ENCODE data around the gene SLC25A47.
A peak's percentile ranks its signal among the peaks of the same experiment; 100 is the strongest.
"Not testable (repeated sequence)": the region's sequence is repeated elsewhere in the genome, so short reads cannot be mapped to it uniquely, and the experiment has no call there.

SLC25A47 gene

DNA sequence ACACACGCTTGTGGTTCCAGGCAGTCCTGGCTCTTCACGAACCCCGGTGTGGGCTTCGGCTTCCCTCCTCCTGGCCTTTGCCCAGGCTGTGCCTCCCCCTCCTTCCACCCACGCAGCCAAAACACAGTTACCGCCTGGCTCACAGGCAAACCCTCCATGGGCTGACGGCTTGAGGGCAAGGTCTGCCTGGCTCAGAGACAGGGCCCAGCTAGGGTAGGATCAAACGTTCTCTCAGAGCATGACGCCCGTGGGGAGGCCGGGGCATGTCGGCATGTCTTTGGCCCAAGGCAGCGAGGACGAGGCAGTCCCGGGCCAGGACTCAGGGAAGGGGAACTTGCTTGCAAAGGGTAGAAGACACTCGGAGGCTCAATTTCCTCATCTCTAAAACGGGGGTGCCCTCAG, 2.1 kb downstream of the SLC25A47 start:
- no peak for DNase-seq (ENCODE audit: low read depth)

DNA sequence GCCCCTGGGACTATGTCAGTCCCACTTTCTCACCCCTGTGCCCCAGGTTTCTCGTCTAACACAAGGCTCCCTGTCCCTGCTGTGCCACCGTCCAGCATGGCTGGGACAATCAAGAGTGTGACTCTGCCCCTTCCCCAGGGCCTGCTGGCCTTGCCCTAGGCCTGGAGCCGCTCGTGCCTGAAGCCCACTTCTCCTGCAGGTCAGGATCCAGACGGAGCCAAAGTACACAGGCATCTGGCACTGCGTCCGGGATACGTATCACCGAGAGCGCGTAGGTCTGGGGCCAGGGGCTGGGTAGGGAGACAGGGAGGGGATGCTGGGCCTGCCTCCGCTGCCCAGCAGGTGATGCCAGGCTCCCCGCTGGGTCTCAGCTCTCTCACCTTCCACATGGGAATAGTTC, 2.8 kb downstream of the SLC25A47 start:
- no peak for DNase-seq (ENCODE audit: low read depth)

DNA sequence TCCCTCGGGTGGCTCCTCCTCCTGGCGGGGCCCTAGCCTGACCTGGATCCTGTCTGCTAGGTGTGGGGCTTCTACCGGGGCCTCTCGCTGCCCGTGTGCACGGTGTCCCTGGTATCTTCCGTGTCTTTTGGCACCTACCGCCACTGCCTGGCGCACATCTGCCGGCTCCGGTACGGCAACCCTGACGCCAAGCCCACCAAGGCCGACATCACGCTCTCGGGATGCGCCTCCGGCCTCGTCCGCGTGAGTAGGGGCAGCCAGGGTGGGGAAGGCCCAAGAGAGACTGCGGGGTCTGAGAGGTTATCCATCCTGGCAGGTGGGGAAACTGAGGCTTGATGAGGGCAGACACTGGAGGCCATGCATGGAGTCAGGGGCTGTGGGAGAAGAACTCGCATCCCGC, 4.0 kb downstream of the SLC25A47 start:
- no peak for DNase-seq (ENCODE audit: low read depth)

DNA sequence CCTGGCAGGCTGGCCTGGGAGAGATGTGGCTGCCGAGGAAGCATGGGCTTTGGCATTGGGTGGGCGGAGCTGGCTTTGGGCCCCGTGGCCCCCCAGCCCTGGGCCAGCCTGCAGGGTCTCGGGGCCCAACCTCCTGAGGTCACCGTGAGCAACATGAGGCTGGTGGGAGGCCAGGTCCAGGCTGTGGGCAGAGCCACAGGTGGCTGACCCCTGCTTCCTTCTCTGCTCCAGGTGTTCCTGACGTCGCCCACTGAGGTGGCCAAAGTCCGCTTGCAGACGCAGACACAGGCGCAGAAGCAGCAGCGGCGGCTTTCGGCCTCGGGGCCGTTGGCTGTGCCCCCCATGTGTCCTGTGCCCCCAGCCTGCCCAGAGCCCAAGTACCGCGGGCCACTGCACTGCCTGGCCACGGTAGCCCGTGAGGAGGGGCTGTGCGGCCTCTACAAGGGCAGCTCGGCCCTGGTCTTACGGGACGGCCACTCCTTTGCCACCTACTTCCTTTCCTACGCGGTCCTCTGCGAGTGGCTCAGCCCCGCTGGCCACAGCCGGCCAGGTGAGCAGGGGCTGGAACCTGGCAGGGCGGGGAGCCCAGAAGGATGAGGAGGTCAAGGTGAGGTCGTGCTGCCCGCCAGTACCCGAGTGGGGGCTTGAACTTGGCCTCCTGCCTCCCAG, 5.5 kb downstream of the SLC25A47 start:
- DNase-seq (ENCODE audit: low read depth), result no peak

DNA sequence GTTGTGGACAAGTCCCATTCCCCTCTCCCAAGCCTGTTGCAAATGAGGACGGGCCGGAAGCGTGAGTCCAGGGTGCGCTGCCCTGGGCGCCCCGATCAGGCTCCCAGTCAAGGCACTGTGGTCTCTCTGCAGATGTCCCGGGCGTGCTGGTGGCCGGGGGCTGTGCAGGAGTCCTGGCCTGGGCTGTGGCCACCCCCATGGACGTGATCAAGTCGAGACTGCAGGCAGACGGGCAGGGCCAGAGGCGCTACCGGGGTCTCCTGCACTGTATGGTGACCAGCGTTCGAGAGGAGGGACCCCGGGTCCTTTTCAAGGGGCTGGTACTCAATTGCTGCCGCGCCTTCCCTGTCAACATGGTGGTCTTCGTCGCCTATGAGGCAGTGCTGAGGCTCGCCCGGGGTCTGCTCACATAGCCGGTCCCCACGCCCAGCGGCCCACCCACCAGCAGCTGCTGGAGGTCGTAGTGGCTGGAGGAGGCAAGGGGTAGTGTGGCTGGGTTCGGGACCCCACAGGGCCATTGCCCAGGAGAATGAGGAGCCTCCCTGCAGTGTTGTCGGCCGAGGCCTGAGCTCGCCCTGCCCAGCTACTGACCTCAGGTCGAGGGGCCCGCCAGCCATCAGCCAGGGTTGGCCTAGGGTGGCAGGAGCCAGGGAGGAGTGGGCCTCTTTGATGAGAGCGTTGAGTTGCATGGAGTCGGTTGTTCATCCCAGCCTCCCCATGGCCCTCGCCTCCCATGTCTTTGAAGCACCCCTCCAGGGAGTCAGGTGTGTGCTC, 6.3 kb downstream of the SLC25A47 start:
- no peak for DNase-seq (ENCODE audit: low read depth)

DNA sequence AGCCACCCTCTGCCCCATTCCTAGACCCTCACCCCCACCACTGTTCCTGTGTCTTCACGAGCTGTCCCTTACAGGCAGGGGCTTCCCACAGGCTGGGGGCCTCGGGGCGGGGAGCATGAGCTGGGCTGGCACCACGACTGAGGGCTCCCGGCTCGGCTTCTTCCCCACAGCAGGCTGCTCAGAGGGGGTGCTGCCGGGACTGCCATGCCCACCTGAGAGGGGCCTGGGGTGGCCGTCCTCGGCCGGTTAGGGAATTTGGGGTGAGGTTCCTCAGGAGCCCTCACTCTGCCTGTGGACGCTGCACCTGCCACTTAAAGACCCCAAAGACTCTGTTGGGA, 6.8 kb downstream of the SLC25A47 start:
- DNase-seq (ENCODE audit: low read depth), result no peak

DNA sequence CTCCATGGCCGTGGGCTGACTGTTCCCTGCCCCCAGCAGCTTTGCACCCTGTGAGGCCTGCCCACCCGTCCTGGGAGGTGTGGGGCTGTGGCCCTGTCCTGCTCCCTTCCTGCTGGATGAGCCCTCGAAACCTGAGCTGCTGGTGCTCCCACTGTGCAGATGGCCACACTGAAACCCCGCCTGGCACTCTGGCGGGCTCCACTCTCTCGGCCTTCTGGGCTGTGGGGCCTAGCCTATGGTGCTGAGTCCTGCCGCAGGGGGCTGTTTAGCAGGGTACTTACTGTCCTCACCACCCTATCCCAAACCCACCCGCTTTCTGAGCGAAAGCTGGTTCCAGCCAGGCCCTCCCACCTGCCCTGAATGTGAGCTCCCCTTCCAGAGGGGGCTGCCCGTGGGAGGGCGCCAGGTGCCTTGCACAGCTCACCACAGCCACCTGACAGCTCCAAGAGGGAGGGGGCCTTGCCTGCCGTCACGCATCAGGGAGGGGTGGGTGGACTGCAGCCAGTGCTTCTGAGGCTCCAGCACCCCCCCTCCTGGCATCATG, 7.3 kb downstream of the SLC25A47 start:
- no peak for DNase-seq (ENCODE audit: low read depth)

DNA sequence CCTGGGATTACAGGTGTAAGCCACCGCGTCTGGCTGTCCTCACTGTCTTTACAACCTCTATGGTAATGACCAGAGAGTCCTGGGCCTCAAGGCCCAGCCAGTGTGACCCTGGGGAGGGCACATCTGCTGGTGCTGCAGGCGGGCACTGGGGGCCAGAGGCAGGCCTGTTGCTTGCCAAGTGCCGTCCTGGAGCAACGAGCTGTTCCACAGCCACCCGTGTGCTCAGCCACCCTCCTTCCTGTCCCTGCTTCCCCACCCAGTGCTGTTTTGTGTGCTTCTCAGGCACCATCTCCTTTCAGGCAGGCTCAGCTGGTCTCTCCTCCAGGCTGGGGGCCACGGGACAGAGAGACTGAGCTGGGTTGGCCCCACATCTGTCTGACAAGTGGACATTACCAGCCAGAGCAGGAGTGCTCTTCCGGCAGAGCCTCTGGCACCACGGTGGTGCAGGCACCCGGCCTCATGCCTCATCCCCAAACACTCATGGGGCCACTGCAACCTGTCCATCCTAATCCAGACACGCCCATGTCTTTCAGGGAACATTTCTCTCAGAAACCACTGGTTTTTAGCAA, 9.0 kb downstream of the SLC25A47 start:
- DNase-seq (ENCODE audit: low read depth), result no peak

DNA sequence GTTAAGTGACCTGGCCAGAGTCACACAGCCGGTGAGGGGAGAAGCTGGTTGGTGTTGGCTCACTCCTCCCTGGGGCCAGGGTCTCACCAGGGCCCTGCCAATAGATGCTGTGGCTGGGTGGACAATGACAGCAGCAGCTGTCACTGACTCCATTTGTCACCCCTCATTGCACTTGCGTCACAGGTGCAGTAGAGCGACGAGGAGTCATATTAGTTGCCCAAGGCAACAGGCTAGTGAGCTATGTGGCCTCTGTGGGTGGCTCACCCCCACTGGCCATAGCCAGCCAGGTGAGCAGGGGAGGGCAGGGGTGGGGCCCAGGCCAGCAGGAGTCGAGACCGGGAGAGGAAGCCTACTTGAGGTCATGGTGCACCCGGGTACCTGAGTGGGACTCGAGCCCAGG, 9.7 kb downstream of the SLC25A47 start:
- no peak for DNase-seq (ENCODE audit: low read depth)

DNA sequence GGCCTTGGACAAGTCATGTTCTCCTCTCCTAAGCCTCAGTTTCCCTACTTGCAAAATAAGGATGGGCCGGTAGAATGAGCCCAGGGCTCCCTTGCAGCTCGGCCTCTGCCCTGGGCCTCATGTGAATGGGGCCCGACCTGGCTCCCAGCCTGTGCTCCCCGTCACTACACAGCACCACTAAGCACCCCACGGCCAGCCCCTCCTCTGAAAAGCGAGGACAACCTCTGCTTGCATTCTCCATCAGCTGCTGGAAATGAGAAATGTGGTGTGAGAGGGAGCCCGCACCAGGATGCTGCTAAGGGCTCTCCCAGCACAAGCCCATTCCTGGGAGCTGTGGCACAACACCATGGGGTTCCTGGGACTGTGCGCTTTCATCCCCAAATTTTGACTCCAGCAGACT, 10.2 kb downstream of the SLC25A47 start:
- no peak for DNase-seq (ENCODE audit: low read depth)

DNA sequence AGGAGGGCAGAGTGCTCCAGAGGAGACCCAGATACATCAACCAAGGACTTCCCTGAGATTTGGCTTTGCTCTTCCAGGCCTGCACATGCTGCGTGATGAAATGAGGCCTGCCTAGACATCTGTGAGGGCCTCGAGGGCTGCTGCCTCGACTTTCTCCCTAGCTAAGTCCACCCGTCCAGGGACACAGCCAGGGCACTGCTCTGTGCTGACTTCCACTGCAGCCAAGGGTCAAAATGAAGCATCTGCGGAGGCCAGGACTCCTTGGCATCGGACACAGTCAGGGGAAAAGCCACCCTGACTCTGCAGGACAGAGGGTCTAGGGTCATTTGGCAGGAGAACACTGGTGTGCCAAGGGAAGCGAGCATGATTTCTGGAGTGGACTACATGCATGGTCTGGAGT, 10.7 kb downstream of the SLC25A47 start:
- no peak for DNase-seq (ENCODE audit: low read depth)

DNA sequence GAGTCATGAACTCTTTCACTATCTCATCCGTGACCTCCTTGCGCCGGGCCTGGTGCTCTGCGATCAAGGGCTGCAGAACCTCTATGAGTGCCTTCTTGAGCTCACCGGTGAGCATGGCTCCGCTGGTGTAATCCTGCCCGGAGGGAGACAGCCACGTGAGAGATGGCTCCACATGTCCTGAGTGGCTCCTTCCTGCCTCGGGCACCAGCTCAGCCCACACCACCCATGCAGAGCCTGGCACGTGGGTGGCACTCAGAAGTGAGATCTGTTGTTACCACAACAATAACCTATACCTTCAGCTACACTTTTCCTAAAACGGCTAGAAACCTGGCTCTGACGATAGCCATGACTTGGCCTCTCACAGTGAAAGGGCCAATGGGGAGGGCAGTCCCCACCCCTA, 11.8 kb downstream of the SLC25A47 start:
- DNase-seq (ENCODE audit: low read depth), result no peak

DNA sequence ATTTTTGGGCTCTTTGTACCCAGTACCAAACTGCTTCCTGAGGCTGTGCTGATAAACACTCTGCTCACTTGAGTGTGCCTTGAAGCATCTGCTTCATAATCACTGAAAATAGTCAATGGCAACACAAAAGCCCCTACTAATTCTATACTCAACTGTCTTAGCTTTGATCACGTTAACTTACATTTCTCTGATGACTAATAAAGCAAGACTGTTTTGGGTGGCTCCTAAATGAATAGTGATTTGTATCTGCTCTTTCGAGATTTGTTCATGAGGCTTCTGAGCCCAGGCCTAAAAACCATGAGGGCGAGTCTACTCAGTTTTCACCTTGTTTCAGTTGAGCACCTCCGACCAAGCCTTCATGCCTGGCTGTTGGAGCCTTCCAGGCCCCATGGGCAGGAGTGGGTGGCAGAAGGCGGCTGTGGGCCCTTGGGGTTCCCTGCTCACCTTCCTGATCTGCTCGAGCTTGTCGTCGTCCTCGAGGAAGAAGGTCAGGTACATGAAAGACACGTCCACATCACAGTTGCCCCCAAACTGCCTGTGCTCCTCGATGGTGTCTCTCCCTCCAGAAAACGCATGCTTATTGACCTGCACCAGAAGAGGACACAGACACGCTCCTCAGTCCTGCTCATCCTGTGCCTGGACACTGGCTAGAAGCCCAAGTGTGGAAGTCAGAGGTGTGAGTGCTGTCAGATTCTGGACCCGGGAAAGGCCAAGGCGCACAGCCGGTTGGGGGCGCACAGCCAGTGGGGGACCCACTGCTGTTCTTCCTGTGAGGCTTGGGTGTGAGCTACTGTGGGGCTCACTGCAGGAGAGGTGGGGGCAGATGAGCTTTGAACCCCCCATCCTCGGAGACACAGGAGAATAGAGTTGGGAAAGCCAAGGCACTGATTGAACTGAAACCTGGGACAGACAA, 13.7 kb downstream of the SLC25A47 start:
- DNase-seq (ENCODE audit: low read depth), result no peak

DNA sequence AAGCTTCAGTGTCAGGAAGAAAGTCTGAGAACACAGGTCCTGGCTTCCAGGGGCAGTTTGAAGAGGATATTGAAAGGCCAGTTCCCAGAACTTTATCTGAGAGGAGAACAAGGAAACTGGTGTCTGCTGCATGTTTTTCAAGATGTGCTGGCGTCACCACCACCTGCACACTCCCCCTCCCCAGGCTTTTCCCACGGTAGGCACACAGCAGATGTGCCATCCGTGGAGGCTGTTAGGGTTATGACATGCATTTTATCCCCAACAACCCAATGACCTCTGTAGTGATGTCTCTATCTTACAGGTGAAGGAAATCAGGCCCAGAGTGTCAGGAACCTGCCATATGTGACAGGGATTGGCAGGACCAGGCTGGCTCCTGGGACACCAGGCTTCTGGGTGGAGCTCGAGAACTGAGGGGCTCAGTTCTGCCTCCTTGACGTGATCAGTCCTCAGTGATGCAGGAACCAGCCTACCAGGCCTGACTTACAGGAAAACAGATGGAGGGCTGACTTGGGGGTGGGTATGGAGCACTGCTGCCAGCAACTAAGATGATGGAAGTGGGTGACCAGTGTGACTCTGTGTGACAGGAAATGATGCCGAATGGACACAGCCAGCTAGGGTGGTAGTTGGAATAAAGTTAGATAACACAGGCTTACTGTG, 16.8 kb downstream of the SLC25A47 start:
- DNase-seq (ENCODE audit: low read depth), result no peak

DNA sequence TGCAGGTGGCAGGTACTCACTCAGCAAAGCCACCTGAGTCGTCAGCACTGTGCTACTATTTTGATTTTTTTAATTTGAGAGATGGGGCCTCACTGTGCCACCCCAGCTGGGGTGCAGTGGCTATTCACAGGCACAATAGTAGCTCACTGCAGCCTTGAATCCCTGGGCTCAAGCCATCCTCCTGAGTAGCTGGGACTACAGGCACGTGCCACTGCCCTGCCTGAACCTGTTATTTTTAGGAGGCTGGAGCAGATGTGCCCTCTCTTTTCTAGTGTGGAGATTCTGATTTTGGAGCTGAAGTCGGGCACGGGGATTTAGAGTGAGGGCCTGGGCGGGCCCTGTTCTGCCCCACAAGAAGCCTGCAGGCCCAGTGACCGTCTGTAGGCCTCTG, 17.3 kb downstream of the SLC25A47 start:
- DNase-seq (ENCODE audit: low read depth), result no peak

DNA sequence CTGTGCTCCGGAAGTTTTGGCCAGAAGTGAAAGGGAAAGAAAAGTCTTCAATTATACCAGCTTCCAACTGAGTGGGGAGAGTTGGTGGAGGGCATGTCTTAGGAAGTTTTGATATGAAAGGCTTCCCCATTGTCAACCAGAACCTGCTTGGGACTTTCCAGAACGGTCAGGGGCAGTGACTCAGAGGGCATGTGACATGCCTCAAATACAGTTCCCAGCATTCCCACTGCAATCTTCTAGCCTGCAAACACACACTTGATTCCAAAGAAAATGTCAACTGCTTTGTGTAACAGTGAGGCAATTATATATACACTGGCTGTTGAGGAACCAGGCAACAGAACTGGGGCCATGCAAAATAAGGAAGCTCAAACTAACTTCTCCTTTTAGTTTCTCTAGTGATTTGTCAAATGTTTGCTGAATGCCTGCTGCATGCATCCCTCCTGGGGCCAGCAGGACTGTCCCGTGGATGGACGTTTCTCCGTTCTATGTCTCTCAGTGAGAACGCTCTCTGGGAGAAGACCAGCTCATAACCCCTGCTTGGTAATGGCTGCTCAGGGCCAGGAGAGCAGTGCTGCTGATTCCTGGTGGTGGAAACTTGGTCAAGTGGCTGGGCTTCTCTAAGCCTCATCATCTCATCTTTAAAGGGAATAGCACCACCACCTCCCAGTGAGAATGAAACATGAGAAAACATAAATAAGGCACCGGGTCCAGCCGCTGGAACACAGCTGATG, 18.3 kb downstream of the SLC25A47 start:
- peak; percentile 75 for DNase-seq (ENCODE audit: low read depth)

DNA sequence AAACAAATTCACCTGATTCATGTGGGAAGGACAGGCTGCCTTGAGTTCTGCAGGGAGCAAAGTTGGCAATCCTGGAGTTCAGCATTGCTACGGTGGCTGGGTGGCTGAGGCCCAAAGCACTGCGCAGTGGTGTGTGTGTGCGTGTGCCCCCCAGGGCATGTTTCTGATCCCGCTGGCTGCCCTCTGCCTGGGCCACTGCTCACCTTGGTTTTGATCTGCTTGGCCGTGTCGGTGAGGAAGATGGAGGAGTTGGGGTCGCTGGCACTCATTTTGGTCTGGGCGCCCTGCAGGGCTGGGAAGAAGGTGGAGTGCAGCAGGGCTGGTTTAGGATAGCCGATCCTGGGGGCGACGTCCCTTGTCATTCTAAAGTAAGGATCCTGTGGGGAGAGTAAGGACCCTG, 19.1 kb downstream of the SLC25A47 start:
- no peak for DNase-seq (ENCODE audit: low read depth)

DNA sequence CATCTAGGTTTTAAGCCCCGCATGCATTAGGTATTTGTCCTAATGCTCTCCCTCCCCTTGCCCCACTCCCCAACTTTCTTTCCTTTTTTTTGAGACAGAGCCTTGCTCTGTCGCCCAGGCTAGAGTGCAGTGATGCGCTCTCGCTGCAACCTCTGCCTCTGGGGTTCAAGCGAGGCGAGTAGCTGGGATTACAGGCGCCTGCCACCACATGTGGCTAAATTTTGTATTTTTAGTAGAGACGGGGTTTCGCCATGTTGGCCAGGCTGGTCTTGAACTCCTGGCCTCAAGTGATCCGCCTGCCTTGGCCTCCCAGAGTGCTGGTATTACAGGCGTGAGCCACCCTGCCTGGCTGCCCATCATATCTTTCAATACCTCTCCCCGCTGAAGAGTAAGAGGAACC, 19.7 kb downstream of the SLC25A47 start:
- not testable (repeated sequence) for DNase-seq (ENCODE audit: low read depth)

DNA sequence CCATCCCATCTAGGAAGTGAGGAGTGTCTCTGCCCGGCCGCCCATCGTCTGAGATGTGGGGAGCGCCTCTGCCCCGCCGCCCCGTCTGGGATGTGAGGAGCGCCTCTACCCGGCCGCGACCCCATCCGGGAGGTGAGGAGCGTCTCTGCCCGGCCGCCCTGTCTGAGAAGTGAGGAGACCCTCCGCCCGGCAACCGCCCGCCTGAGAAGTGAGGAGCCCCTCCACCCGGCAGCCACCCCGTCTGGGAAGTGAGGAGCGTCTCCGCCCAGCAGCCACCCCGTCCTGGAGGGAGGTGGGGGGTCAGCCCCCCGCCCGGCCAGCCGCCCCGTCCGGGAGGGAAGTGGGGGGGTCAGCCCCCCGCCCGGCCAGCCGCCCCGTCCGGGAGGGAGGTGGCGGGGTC, 21.5 kb downstream of the SLC25A47 start:
- not testable (repeated sequence) for DNase-seq (ENCODE audit: low read depth)

DNA sequence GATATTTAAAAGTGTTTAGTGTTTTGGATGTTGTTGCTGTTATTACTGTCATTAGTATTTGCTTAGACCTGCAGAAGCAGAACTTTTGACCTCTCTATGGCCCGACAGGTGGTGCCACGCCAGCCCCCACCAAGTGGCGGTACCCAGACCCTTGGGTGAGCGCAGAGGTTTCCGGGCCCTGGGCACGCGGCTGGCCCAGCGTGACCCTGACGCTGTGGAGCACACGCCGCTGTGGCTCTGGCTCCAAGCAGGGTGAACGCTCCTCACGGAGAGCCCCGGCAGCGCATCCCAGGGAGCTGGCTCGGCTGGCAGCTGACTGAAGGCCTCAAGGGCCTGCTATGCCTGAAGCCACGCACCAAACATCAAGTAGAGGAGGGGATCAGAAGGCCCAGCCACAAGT, 22.6 kb downstream of the SLC25A47 start:
- DNase-seq (ENCODE audit: low read depth), result no peak
